GM15510 (cell line): ENCODE measurements around the gene MAS1.

Experiments
- POLR2A ChIP-seq: IDR thresholded peaks from 3 replicates; pipeline ENCODE4 v1.6.1; 2011; ENCODE audit warnings: borderline replicate concordance; ENCODE audit not compliant: insufficient read length; ENCODE audit errors: extremely low read depth

Gene MAS1

DNA sequence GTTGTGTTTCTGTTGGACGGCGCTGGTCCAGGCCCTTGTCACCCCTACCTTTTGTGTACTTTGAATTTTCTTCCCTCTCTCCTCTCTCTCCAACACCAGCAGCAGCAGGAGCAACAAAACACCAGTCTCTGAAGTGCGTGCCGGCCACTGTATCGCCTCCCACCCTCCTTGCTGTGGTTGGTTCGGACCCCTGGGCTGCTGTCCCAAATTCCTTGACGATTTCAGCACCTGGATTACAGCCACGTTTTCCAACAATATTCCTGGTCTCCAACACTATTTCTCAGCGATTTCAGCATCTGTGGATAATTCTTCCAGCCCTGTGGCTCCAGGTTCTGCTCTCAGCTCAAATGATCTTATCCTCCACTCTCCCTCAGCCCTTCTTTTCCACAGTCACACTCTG is 11.8 kb downstream of the MAS1 start:
- TF ChIP-seq POLR2A: no peak

DNA sequence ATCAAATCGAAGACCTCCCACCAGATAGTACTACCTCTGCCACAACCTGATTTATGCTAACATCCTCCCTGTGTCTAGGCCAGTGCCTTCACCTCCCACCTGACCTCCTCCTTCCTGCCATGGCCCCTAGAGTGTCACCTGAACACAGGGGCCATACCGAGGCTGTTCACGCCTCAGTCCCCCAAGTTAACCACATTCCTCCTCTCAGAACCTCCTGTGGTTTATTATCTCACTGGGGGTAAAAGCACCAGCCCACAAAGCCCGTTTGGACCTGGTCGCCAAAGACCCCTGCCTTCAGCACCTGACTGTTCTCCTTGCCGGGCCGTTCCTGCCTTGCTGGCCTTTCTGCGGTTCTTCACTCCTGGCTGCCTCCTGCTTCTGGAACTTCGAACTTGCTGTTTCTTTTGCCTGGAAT is 13.7 kb downstream of the MAS1 start:
- no peak for TF ChIP-seq POLR2A

DNA sequence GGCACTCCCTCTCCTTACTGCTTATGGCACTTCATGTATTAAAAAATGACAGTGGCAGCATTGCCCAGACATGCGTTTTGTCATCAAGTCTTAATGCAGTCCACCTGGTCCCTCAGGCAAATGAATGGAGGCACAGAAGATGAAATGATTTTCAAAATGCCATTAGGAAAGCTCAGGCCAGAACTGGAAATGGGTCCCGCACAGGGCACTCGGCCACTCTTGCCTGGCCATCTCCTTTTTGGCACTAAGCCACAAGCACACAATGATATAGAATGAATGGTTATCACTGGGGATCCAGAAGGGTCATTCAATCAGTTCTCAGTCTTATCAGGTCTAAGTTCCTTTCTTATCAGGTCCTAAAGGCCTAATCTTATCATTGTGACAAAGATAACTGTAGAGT is 15.6 kb downstream of the MAS1 start:
- no peak for TF ChIP-seq POLR2A

DNA sequence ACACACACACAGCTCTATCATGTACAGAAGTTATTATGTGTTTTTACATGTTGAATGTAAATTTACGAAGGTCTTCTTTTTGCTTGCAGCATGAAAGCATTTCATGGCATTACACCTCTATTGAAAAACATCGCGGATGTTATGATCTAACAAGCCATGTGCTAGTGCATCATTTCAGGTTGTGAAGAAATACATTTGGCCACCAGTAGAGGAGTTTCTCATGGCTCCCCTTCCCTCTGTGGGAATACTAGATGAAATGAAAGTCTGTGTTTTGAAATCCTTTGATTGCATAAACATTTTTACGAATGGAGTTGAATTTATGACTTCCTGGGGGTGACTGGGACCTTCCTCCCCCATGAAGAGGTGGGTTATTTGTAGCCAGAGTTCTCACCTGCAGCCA is 17.7 kb downstream of the MAS1 start:
- no peak for TF ChIP-seq POLR2A

DNA sequence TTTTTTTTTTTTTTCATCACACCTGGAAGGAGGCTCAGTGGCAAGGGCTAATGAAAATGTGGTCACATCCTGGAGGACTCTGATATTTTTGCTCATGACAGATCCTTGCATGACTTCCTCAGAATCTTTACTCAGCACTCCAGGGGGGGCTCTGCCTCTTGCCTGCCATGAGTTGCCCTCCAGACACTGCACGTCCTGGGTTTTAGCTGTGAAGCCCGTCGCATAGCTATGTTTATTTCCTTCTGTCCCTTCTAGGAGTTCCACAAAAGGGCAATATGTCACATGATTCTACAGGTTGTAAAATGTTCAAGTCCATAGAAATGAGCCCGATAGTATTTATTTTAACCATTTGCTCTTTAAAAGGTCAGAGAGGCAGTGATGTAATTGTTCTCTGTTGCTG is 18.2 kb downstream of the MAS1 start:
- TF ChIP-seq POLR2A: no peak

DNA sequence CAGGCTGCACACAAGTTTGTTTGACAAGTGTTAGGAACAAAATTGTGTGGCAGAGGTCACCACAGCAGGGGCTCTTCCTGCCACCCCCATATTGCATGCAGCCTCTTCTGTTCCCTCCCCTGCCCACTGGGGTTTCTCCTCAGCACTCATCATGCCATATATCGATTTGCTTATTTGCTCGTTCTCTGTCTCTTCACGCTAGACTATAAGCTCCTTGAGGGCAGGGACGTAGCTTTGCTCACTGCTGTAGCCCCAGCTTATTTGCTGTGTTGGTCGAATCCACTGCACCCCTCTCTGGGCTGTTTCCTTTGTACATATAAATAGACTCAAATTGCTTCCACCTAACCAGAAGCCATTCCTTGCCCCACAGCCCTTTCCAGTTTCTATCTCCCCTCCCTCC is 19.6 kb downstream of the MAS1 start:
- no peak for TF ChIP-seq POLR2A

DNA sequence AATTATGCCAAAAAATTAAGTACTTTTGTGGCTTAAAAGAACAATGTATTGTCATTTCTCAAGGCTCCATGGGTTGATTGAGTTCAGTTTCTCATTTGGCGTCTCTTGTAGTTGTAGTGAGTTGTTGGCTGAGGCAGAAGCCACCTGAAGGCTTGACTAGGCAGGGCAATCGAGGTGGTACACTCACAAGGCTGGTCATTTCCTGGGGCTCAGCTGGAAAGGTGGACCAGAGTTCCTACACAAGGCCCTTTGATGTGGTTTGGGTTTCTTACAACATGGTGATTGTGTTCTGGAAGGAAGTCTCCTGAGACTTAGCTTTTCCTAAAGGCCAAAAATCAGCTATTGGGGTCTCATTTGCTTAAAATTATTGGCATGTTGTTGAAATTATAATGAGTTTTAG is 22.6 kb downstream of the MAS1 start:
- TF ChIP-seq POLR2A: no peak

DNA sequence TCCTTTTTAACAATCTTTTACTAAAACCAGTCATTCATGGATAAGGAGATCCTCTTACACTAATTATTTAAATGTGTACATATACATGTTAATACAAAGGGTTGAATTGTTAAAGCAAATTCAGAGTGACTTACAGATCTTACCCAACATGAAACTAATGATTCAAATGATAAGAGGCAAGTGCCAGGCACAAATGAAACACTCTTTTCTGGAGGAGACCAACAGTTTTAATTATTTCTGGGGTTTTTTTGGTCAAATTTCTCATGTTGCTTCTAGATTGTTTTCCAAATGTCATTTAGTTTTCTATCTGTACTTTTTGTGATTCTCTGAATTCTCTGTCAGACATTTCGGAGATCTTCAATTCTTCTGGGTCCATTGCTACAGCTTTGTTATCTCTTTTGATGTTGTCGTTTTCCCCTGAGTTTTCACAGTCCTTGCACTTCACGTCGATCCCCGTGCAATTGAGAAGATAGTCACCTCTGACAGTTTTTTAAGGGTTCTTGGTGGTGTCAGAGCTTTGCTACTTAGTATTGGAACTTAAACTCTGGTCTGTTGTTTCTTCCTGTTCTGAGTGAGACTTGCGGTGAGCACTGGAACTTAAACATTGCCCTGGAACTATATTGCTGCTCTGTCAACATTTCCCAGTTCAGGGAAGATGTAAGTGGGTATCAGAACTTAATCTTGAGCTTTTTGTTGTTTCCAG is 23.2 kb downstream of the MAS1 start:
- TF ChIP-seq POLR2A: no peak

DNA sequence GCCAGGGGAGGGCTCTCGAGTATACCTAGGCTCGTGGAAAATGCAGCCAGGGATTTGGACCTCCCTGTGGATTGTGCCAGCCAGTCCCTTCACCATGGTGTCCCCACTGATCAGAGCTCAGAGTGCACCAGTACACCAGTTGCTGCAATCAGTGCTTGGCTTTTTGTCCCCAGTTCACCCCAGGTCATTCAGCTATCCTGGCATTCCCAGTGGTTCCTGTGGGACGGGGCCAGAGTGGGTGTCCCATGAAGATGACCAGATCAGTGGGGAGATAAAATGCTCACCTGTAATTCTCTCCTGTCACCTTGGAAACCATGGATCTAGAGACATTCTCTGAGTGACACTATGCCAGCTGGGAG is 23.8 kb downstream of the MAS1 start:
- TF ChIP-seq POLR2A: no peak

DNA sequence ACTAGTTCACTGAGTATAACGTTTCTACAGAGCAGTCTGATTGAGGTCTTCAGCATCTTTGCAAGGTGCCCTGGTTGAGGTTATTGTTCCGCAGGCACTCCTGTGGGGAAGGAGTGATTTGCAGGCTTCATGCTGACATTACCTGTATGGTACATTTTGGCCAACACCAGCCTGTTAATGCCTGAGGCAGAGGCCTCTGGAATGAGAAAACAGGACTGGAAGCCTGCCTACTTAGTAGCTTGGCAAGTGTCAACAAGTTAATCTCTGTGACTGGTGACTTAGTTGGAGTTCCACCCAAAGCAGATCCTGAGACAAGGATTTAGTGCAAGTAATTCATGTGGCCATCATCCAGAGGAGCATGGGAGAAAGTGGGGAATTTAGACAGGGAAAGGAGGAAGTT is 24.6 kb downstream of the MAS1 start:
- no peak for TF ChIP-seq POLR2A

DNA sequence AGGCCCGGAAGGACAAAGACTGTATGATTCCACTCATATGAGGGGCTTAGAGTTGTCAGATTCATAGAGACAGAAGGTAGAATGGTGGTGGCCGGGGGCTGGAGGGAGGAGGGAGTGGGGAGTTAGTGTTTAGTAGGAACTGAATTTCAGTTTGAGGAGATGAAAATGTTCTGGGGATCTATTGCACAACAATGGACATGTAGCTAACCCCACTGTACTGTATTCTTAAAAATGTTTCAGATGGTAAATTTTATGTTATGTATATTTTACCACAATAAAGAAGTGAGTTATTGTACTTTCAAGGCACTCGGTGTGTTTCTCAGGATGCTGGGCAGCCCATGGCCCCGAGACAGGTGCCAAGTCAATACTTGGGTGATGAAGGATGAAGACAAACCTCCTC is 25.4 kb downstream of the MAS1 start:
- no peak for TF ChIP-seq POLR2A

DNA sequence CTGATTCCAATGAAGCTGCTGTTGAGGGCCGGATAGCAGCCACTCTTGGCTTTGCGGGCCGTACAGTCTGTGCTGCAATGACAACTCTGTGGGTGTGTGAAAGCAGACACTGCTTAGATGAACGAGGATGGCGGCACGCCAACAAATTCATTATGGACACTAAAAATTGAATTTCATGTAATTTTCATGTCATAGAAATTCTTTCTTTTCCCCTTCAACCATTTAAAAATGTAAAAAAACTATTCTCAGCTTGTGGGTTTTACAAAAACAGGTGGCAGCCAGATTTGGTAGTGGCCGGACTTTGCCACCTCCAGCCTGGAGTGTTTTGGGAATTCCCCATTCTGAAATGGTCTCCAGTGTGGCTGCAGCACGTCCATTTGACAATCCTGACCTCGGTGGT is 26.0 kb downstream of the MAS1 start:
- TF ChIP-seq POLR2A: no peak

DNA sequence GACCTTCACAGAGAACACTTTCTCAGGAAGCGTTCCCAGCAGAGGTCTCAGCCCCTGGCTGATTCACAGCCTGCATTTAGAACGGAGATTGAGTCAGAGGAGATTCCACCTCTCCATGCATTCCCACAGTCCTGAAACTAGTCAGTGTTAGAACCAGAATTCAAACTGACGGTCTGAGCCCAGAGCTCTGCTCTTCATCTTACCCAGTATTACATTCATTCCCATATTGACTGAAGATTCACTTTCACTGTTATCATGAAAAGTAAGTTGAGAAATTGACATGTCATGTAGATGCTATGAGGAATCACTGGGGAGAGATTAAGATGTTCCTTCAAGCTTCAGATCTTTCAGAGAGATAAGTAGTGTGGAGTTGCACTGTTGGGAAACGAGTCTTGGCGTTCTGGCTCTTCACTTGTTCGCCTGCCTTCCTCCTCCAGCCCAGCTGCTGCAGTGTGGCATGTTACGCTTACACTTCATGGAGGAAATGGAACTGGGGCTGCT is 28.3 kb downstream of the MAS1 start:
- no peak for TF ChIP-seq POLR2A

DNA sequence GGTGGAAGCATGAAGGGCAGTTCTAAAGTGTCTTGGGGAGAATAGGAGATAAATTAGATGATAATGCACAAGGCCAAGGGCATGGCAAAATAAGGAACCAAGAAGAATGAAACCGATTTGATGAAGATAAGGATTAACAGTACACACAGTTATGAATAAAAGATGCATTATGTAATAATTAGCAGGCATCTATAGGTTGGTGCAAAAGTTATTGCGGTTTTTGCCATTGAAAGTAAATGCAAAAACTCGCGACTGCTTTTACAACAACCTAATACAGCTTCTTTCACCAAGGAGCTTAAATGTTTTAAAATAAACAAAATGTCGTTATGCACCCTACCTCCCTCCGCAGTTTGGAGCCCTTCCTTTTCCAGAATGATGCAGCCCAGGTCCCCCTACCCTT is 29.0 kb downstream of the MAS1 start:
- no peak for TF ChIP-seq POLR2A

DNA sequence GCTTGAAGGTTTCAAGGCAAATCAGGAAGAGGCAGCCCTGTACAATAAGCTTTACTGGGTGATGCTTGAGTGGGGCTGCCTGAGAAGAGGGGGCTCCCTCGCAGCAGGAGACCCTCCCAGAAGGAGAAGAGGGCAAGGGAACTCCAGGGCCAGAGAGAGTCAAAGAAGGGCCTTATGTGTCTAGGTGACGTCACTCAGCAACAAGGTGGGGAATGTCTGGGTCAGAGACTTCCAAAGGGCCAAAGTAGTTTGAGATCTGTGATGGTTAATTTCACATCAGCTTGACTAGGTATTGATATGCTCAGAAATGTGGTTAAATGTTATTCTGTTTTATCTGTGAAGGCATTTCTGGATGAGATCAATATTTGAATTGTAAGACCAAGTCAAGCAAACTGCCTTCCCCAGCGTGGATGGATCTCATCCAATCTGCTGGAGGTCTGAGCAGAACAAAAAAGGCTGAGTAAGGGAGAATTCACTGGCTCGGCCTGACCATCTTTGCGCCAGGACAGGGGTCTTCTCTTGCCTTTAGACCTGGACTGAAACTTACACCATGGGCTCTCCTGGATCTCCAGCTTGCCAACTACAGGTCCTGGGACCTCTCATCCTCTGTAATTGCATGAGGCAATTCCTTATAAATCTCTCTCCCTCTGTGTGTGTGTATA is 35.9 kb downstream of the MAS1 start:
- TF ChIP-seq POLR2A: no peak

DNA sequence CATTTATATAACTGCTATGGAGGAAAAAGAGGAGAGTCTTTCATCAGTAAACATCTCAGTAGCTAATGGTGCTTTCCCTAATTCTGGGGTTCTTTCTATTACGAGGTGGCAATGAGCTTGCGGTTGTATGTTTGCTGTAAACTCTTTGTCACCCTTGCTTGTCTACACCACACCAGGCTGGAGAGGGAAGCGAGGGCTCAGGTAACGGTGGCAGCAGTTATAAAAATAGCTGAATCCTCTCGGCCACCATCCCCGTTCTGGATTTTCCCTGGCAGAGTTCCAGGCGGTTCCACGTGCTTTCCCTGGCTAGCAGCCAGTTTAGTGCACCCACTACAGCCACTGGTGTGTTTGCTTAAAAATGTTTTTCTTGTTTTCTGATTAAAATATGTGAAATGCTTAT is 39.0 kb downstream of the MAS1 start:
- TF ChIP-seq POLR2A: no peak
